ENCODE results near the gene VSNL1.
"Not testable (repeated sequence)": the region's sequence is repeated elsewhere in the genome, so short reads cannot be mapped to it uniquely, and the experiment has no call there.

Gene VSNL1

GRCh38 chr2:17542471-17542870, 2.0 kb downstream of the VSNL1 start:
- no peak for FAIRE-seq

GRCh38 chr2:17543131-17543660, 2.7 kb downstream of the VSNL1 start:
- no peak for FAIRE-seq

DNA sequence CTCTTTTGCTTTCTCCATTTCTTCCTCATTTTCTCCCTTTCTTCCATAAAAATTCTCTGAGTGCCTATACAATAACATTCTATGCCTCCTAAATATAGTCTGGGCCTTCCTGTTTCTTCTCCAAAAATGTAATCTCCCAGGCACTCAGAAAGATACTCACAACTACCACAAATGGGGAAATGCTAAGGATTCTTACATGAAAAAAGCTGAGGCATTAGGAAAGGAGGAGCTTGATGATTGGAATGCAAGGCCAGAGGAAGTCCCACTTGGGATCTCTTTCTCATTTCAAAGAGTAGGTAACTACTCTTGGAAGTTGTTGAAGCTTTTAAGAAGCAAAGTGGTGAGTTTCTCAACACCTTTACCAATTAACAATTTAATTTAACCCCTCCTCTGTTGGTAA, 3.4 kb downstream of the VSNL1 start:
- FAIRE-seq = no peak

- no peak for FAIRE-seq
These were observed 3.8 kb downstream of the VSNL1 start for GRCh38 chr2:17544256-17544655.

DNA sequence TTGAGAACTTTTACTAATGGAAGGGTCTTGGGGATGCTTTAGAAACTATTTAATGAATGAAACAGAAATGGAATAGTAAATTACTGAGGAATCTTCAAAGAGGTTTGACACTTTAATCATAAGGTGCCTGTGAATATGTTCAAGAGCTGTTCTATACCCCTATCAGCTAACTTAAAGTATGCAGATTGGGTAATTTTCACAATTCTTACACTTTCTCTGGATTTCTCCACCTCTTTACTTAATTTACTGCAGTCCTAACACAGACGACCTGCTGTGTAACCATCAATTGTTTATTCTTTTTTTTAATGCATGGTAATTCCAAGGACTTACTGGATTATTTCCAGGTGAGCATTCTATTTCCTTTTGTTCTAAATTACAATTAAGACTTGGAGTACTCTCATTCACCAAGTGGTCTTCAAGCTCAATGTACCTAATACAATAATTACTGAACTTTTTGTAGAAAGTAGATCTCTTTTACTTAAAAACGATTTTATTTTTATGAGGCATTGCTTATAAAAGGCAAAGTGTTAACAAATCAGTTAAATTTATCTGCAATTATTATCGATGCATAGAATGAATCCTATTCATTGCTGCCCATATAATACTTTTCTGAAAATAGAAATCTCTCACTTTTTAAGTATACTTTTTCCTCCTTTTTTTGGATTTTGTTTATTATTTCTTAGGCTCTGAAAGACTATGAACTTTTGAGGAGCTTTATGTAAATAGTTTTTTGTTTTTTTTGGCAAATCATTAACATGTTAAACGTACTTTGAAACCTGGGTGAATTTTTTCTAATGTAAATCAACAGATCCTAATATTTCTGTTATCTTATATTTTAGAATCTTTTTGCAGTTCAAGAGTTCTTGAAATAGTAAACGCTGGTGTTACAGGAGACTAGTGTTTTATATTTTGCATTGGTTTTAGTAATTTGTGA, 5.5 kb downstream of the VSNL1 start:
- no peak for FAIRE-seq

GRCh38 chr2:17547237-17547636, 6.7 kb downstream of the VSNL1 start:
- FAIRE-seq = no peak

DNA sequence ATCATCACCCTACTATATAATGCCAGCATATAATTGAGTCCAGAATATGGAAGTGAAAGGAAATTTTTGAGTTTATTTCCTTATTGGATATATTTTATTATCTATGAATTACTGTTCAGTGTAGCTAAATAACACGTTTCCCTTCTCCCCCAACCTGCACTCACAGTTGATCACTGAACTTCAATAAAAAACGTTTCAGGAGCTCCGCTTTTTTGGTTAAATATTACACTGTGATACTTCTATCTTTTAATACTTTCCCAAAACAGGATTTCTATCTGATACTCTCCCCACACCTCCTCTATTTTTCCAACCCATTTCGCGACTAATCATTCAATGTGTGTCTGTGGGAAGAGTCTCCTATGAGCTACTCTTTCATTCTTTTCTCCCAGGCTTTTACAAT, 7.2 kb downstream of the VSNL1 start:
- no peak for FAIRE-seq

- FAIRE-seq = no peak
These were observed 10.4 kb downstream of the VSNL1 start for GRCh38 chr2:17550907-17551306.

- no peak for FAIRE-seq
These were observed 14.7 kb downstream of the VSNL1 start for GRCh38 chr2:17555150-17555549.

GRCh38 chr2:17557596-17557995, 17.1 kb downstream of the VSNL1 start:
- no peak for FAIRE-seq

- no peak for FAIRE-seq
These were observed 17.6 kb downstream of the VSNL1 start for GRCh38 chr2:17558053-17558452.

DNA sequence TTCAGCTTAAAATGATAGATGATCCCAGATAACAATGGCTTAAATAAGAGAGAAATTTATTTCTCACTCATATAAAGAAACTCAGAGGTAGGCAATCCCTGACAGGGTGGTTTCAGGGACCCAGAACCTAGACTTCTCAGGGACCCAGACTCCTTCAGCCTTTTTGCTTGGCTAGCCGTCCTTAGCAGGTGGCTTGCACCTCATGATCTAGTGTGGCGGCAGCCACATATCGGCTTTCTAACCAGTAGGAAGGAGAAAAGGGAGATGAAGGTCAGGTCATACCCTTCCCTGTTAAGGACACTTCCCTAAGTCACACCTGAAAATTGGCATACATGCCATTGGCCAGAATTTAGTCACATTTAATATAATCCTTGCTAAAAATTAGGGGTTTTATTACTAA, 18.4 kb downstream of the VSNL1 start:
- no peak for FAIRE-seq

DNA sequence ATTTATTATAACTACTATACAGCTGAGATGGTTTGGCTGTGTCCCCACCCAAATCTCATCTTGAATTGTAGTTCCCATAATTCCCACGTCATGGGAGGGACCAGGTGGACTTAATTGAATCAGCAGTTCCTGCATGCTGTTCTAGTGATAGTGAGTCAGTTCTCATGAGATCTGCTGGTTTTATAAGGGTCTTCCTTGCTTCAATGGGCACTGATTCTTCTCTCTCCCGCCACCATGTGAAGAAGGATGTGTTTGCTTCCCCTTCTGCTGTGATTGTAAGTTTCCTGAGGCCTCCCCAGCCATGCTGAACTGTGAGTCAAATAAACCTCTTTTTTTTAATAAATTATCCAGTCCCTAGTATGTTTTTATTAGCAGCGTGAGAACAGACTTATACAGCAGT, 25.2 kb downstream of the VSNL1 start:
- FAIRE-seq = not testable (repeated sequence)

DNA sequence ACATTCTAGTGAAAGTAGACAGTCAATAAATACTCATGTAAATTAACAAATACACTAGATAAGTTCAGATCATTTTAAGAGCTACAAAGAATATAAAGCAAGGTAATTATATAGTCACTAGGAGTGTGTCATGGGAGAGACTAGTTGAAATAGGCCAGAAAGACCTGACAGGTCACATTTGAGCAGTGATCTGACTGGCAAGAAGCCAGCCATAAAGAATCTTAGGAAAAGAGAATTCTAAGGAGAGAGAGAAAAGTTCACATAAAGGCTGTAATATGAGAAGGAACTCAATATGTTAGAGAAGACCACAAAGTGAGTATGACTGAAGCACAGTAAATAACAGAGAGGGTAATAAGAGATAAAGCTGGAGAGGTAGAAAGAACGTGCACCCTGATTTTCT, 31.2 kb downstream of the VSNL1 start:
- FAIRE-seq = no peak

- no peak for FAIRE-seq
These were observed 32.7 kb downstream of the VSNL1 start for GRCh38 chr2:17573085-17573803.

DNA sequence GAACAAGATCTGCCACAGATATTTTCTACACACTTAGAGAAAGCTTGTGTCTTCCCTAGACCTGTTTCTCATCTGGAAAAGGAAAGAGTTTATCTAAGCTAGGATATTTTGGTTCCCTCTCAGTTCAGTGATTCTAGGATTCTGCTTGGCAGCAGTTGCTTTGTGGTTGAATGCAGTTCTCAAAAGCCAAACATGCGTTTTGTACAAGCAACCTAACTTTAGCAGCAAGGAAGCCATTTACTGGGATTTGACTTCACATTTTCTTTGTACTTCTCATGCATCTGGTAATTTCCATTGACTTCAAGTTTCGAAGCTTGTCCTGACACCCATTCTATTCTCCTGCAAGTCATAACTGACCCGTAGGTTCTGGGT, 33.3 kb downstream of the VSNL1 start:
- FAIRE-seq = no peak

DNA sequence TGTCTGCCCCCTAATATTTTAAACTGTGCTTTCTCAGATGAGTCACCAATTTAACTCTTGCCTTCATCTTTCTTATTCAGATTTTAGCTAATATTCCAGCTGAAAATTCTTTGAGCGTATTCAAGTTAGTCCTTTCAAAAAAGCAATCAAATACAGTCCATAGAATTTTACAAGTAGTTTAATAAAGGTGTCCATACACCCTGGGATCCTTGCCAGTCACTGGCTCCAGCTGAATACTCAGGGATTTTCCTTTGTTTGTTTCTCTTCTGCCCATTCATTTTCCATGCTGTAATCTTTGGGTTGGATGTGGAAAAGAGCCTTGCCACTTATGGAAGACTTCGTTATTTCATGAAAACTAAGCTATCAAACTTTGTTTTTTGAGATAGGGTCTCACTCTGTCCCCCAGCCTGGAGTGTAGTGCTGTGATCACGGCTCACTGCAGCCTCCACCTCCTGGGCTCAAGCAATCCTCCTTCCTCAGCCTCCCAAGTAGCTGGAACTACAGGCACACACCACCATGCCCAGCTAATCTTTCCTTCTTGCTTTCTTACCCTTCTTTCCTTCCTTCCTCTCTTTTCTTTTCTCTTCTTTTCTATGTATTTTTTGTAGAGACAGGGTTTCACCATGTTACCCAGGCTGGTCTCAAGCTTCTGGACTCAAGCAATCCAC, 34.0 kb downstream of the VSNL1 start:
- no peak for FAIRE-seq

- no peak for FAIRE-seq
These were observed 36.3 kb downstream of the VSNL1 start for GRCh38 chr2:17576802-17577201.

- FAIRE-seq = no peak
These were observed 38.0 kb downstream of the VSNL1 start for GRCh38 chr2:17578466-17578928.

DNA sequence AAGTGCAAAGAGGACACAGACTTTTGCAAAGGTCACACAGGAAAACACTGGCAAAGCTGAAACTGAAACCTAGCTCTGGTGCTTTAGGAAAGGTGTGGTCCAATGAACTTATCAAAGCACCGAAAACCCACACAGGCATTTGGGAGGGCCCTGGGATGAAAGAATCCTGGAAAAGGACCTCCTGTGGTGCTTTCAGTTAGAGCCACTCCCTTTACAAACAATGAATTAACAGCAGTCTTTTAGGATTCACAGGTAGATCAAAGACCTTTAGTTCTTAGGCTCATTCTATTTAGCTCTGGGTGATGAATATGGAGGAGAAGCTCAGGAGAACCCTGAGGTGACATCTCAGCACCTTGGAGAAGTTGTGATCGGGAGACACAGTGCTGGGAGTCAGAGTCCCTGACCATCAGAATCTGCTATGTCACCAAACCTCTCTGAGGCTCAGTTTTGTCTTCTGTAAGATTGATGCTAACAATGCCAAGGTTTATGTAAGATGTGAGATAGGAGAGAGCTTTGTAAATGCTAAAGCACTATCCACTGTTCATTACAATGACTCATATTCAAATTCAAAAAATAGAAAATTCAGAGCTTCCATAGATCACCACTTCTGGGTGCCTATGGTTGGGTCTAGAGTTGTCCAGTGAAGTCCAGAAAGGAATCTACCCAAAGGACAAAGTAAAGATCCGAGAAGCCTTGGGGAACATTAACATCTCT, 39.3 kb downstream of the VSNL1 start:
- no peak for FAIRE-seq

GRCh38 chr2:17580319-17580715, 39.8 kb downstream of the VSNL1 start:
- FAIRE-seq = no peak

DNA sequence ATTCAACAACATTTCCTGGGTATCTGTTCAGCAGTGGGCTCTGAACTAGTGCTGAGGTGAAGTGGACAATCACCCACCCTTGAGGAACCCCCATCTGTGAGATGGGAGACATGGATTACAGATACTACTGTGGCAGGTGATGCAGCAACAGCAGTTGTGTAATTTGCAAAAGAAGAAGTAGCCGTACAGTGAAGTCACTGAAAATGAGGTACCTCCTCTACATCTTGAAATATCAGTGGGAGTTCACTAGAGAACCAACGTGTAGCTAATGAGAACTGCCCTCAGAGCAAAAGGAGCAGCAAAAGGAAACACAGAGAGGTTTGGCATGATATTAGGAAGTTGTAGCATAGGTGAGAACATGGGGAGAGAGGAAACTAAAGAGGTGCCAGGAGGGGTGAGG, 41.3 kb downstream of the VSNL1 start:
- no peak for FAIRE-seq

DNA sequence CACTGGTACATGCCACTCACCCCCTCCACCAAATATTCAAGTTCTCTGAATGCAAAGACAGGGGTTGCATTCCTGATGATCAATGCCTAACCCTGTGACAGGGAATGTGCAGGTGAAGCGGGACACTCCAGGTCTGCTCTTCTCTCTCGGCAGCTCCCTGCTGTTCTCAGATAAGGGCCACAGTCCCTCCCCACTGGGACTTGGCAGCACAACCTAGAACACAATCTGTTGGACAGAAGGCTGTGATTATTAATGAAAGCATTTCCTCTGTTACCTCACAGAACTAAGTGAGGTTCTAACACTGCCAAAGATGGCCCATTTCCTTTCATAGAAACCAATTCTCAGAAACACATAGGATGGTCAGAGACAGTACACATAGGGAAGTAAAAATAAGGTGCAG, 42.7 kb downstream of the VSNL1 start:
- no peak for FAIRE-seq

All from endometrium (tissue), 2 donors.